Keratinocyte (primary cell): ENCODE data around the gene EHBP1. TPM values are rescaled to one million over a fixed set of nuclear protein-coding genes. Genes with fewer than 3 reads are reported as not detected.

Experiments used
- DNase-seq: peaks from one replicate; pipeline ENCODE4 v3.0.0-alpha.2; 2011; ENCODE audit warnings: low read depth, missing footprints, low spot score
- FAIRE-seq: peaks from 2 replicates; lab custom pipeline; 2011; peaks lifted over from hg19 to GRCh38; lab: Jason Lieb, UNC
- H2AFZ ChIP-seq: 2 replicates; pipeline ENCODE4 v1.6.0; 2012; ENCODE audit warnings: low read length, control low read depth, inconsistent platforms; ENCODE audit not compliant: control insufficient read depth
- H3K27ac ChIP-seq: 2 replicates; pipeline ENCODE4 v1.5.1; 2011; ENCODE audit warnings: low read length; ENCODE audit not compliant: control insufficient read depth, insufficient read depth
- H3K27me3 ChIP-seq: 3 replicates; pipeline ENCODE4 v1.6.0; 2011; ENCODE audit warnings: low read length; ENCODE audit not compliant: control insufficient read depth, insufficient read depth; ENCODE audit errors: extremely low read depth
- H3K36me3 ChIP-seq, 2 experiments: 2 replicates in 1 of 2; 3 replicates in 1 of 2; pipeline ENCODE4 v1.5.1; 2011; ENCODE audit warnings: low read length in 2 of 2, mild to moderate bottlenecking in 1 of 2; ENCODE audit not compliant: control insufficient read depth in 2 of 2, insufficient read depth in 2 of 2; ENCODE audit errors: extremely low read depth in 1 of 2
- H3K4me1 ChIP-seq: 3 replicates; pipeline ENCODE4 v1.5.1; 2011; ENCODE audit warnings: low read length; ENCODE audit not compliant: control insufficient read depth, insufficient read depth; ENCODE audit errors: extremely low read depth
- H3K4me2 ChIP-seq: 3 replicates; pipeline ENCODE4 v1.6.0; 2011; ENCODE audit warnings: low read depth, low read length; ENCODE audit not compliant: control insufficient read depth, insufficient read depth; ENCODE audit errors: extremely low read depth
- H3K4me3 ChIP-seq, 3 experiments: fragments of 200-600 bp in 1 of 3; sonication (generic) in 1 of 3; 2 replicates in 2 of 3; 3 replicates in 1 of 3; pipeline ENCODE4 v1.5.1; 2011 to 2016; ENCODE audit warnings: low read length in 3 of 3, mild to moderate bottlenecking in 3 of 3, control low read depth in 2 of 3, inconsistent platforms in 1 of 3, low read depth in 1 of 3, mixed read lengths in 1 of 3, mixed run types in 1 of 3, moderate library complexity in 1 of 3; ENCODE audit not compliant: control insufficient read depth in 2 of 3, insufficient read depth in 2 of 3; ENCODE audit errors: extremely low read depth in 1 of 3
- H3K79me2 ChIP-seq: 2 replicates; pipeline ENCODE4 v1.6.0; 2012; ENCODE audit warnings: low read length; ENCODE audit not compliant: control insufficient read depth, insufficient read depth
- H3K9ac ChIP-seq: 3 replicates; pipeline ENCODE4 v1.6.0; 2011; ENCODE audit warnings: low read length; ENCODE audit not compliant: control insufficient read depth, insufficient read depth; ENCODE audit errors: extremely low read depth
- H3K9me1 ChIP-seq: 3 replicates; pipeline ENCODE4 v1.6.0; 2011; ENCODE audit warnings: low read length; ENCODE audit not compliant: control insufficient read depth, insufficient read depth; ENCODE audit errors: extremely low read depth
- H3K9me3 ChIP-seq: 2 replicates; pipeline ENCODE4 v1.5.1; 2012; ENCODE audit warnings: low read depth, low read length; ENCODE audit not compliant: control insufficient read depth
- H4K20me1 ChIP-seq: 3 replicates; pipeline ENCODE4 v1.6.0; 2011; ENCODE audit warnings: low read length; ENCODE audit not compliant: control insufficient read depth, insufficient read depth; ENCODE audit errors: extremely low read depth
- CTCF ChIP-seq, 3 experiments: IDR thresholded peaks in 1 of 3; conservative IDR thresholded peaks in 1 of 3; optimal IDR thresholded peaks in 1 of 3; 2 replicates in 2 of 3; 3 replicates in 1 of 3; pipeline versions ENCODE3 to v1.5.1; 2011; ENCODE audit warnings: low read length in 3 of 3, mild to moderate bottlenecking in 3 of 3, moderate library complexity in 2 of 3, control low read depth in 1 of 3, inconsistent platforms in 1 of 3; ENCODE audit not compliant: insufficient read depth in 2 of 3; ENCODE audit errors: extremely low read depth in 1 of 3
- EZH2 ChIP-seq: IDR thresholded peaks from one replicate; pipeline ENCODE4 v1.6.1; 2012; ENCODE audit warnings: inconsistent platforms, mild to moderate bottlenecking, low read length, moderate library complexity
- dilution Hi-C: fragments of 300-500 bp; cut with MboI; formaldehyde crosslinking; loops from one replicate; pipeline ENCODE4 v1.7.0; 2020; ENCODE audit warnings: low sequenced_read_pairs; ENCODE audit not compliant: extremely low pct_ligation_motif_present
- polyA plus RNA-seq, 5 experiments: library from polyadenylated mRNA; depleted of rRNA in 3 of 5; stranded (reverse) in 3 of 5; stranded (forward) in 1 of 5; unstranded in 1 of 5; fragments of >200 nt; gene quantifications; 1 replicate in 1 of 5; 2 replicates in 3 of 5; 3 replicates in 1 of 5; pipeline versions ENCODE4 v1.2.1 to v1.2.3, GENCODE V29; 2011 to 2012; ENCODE audit warnings: missing spikeins in 2 of 5, low read depth in 1 of 5, low replicate concordance in 1 of 5

Gene EHBP1
- polyA plus RNA-seq, 1 donor (not counting 4 experiments of a cell fraction or from before 2014, with no cell fraction given): 59.0 TPM

- Histone ChIP-seq H2AFZ (no peak overlapping the region), H3K9me3 (no peaks in the 10 kb centered on the region), H3K9me1 (no peaks in the 10 kb centered on the region), H3K79me2 (no peaks in the 10 kb centered on the region), H3K4me3 (no peak overlapping the region), H3K9ac (no peak overlapping the region), H4K20me1 (no peaks in the 10 kb centered on the region), H3K36me3 (no peaks in the 10 kb centered on the region), H3K4me2 (no peak overlapping the region), H3K4me1 (no peaks in the 10 kb centered on the region), H3K27me3 (no peaks in the 10 kb centered on the region), H3K27ac (no peak overlapping the region)
- no peak for FAIRE-seq
- dilution Hi-C loops: no loop called here
- TF ChIP-seq CTCF (optimal IDR thresholded peaks at IDR 0.05 in 1 of 3, IDR thresholded peaks at IDR 0.05 in 1 of 3, conservative IDR thresholded peaks at IDR 0.05 in 1 of 3; ENCODE audit: extremely low read depth in 1 of 3, insufficient read depth in 2 of 3, low read length in 3 of 3): no peak
- TF ChIP-seq EZH2: no peak
- no peak for DNase-seq
These were observed 227.9 kb downstream of the EHBP1 start for GRCh38 chr2:62933398-62933917.

DNA sequence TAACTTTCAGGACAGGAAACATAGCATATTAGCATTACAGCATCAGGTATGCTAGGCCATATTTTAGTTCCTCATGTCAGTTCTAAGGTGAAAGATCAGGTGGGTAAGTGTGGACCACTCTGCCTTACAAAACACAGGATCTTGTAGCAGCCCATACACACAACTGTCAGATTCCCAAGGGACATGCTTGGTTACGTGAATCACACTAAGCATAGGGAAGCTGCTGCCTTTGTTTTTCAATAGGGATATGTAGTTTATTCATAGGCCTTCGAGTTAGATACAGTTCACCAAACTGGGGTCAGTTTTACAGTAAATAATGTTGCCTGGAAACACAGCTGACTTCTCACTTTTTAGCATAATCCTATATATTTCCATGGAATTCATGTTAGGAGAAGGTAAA, 229.0 kb downstream of the EHBP1 start:
- dilution Hi-C loops: no loop called here
- no peak for DNase-seq
- Histone ChIP-seq H3K36me3 (peaks cover 0 to 2% of the 10 kb centered on the region in 2 experiments), H3K79me2 (no peaks in the 10 kb centered on the region), H3K4me1 (no peaks in the 10 kb centered on the region), H3K9me1 (no peaks in the 10 kb centered on the region), H4K20me1 (no peaks in the 10 kb centered on the region), H3K9me3 (no peaks in the 10 kb centered on the region), H3K27me3 (no peaks in the 10 kb centered on the region), H2AFZ (no peak overlapping the region), H3K9ac (no peak overlapping the region), H3K4me2 (no peak overlapping the region), H3K27ac (no peak overlapping the region), H3K4me3 (no peak overlapping the region)
- no peak for FAIRE-seq
- TF ChIP-seq EZH2 (no peak), CTCF (optimal IDR thresholded peaks at IDR 0.05 in 1 of 3, IDR thresholded peaks at IDR 0.05 in 1 of 3, conservative IDR thresholded peaks at IDR 0.05 in 1 of 3; ENCODE audit: extremely low read depth in 1 of 3, insufficient read depth in 2 of 3, low read length in 3 of 3) (no peak)
